Non-pigmented ciliary epithelial cell (primary cell): ENCODE measurements around the gene ABO.
"Not testable (repeated sequence)": the region's sequence is repeated elsewhere in the genome, so short reads cannot be mapped to it uniquely, and the experiment has no call there.

ENCODE experiments used
- DNase-seq: peaks from one replicate; pipeline ENCODE4 v3.0.0-alpha.2; 2010; ENCODE audit warnings: low read depth

Gene ABO

GRCh38 chr9:133262226-133262625 lies 12.8 kb downstream of the ABO start:
- DNase-seq, result no peak

GRCh38 chr9:133261753-133262120 lies 13.3 kb downstream of the ABO start:
- no peak for DNase-seq

DNA sequence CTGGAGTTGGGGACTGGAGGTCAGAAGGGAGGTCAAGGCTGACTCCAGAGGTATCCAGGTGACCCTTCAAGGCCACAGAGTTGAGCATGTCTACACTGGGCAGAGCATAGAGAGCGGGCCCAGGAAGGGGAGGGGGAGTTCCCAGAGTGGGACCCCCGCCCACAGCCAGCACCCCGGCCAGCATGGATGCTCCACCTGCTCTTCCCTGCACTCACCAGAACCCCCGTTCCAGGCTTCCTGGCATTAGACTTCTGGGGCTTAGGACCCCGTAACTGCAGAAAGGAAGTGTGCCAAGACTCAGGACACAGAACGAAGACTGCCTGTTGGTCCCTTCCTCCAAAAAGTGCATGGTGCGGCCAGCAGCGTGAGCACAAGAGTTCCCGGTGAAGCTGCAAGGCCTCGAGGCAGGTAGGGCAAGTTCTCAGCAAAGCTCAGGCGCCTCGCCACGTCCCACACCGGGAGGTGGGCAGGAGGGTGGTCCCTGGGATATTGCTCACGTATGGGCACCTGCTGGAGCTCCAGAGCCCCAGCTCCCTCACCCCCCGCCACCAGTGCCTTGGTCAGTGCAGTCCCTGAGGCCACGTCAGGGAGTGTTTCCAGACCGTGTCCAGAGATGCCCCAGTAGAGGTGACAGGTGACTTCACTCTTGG lies 13.8 kb downstream of the ABO start:
- no peak for DNase-seq

- no peak for DNase-seq
These were observed 14.5 kb downstream of the ABO start for GRCh38 chr9:133260334-133261102.

GRCh38 chr9:133258061-133259015 lies 16.7 kb downstream of the ABO start:
- DNase-seq, result no peak

- DNase-seq, result no peak
These were observed 17.5 kb downstream of the ABO start for GRCh38 chr9:133257465-133257956.

DNA sequence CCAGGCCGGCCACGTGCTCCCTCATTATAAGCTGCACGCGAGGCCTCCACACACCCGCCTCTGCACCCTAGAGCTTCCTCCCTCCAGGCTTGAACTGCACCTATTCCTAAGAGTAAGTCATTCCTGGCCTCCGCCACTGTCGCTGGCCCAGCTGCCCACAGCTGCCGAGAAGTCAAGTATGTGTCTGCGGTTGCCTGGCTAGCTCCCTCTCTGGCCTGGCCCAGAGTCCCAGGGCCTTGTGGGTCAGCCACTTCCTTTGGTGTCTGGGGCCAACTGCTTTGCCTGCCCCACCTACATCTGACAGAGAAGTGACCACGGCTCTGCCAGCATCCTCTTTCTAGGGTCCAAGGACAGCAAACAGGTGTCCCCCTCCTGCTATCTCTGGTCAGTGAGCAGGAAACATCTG lies 18.3 kb downstream of the ABO start:
- no peak for DNase-seq

DNA sequence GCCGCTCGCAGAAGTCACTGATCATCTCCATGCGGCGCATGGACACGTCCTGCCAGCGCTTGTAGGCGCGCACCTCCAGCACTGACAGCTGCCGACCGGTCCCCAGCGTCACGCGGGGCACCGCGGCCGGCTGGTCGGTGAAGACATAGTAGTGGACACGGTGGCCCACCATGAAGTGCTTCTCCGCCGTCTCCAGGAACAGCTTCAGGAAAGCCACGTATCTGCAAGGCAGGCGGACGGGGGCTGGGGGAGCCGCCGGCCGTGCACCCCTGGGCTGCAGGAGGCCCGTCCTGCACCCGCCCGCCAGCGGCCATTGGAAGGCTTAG lies 18.9 kb downstream of the ABO start:
- DNase-seq, result no peak

GRCh38 chr9:133255371-133256135 lies 19.4 kb downstream of the ABO start:
- DNase-seq, result no peak

GRCh38 chr9:133254471-133254870 lies 20.5 kb downstream of the ABO start:
- no peak for DNase-seq

- no peak for DNase-seq
These were observed 21.7 kb downstream of the ABO start for GRCh38 chr9:133253268-133253667.

DNA sequence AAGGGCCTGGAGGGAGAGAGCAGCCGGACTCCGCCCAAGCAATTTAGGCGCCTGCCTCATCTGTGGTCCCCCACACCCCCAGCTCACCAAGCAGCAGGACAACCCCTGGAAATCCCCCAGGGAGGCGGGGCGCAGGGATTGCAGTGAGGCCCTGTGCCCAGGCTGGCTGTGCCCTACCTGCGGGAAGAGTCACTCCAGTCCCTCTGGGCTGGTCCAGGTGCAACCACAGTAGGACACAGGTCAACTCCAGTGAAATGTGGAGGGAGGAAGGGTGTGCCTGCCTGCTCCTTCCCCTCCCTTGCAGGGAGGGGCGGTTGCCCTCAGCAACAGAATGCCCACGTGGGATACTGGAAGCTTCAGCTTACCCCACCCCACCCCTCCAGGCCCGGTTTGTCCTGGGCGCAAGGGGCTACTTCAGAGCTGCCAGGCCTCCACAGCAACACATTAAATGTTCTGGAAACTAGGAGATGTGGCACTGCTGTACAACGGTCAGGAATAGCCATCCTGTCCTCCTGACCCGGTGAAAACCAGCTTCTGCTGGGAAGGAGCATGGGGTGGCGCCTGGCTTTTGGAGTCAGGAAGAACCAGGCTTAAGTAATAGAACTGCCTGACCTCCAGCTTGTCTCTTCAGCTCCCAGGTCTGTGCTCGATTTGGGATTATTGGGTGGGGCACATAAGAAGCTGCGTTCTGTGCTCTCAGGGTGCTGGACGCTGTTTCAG lies 22.5 kb downstream of the ABO start:
- DNase-seq, result no peak

DNA sequence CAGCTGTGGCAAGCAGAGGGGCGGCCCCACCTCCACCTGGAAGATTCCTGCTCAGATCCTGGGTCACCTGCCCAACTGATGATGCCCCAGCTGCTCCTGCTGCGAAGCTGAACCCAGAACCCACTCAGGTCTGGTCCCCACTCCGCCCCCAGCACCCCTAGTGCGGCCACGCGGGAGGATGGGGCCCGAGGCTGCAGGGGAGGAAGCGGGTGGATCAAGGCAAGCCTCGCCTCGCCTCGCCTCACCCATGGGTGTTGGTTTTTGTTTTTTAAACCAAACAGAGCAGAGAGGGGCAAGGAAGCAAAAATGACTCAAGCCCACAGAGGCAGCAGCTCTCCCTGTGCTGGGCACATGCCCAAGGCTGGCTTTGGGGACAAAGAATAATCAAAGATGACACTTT lies 23.2 kb downstream of the ABO start:
- DNase-seq, result no peak

GRCh38 chr9:133251221-133251620 lies 23.8 kb downstream of the ABO start:
- DNase-seq, result not testable (repeated sequence)

- no peak for DNase-seq
These were observed 24.2 kb downstream of the ABO start for GRCh38 chr9:133250741-133251170.

GRCh38 chr9:133249337-133249736 lies 25.7 kb downstream of the ABO start:
- no peak for DNase-seq

DNA sequence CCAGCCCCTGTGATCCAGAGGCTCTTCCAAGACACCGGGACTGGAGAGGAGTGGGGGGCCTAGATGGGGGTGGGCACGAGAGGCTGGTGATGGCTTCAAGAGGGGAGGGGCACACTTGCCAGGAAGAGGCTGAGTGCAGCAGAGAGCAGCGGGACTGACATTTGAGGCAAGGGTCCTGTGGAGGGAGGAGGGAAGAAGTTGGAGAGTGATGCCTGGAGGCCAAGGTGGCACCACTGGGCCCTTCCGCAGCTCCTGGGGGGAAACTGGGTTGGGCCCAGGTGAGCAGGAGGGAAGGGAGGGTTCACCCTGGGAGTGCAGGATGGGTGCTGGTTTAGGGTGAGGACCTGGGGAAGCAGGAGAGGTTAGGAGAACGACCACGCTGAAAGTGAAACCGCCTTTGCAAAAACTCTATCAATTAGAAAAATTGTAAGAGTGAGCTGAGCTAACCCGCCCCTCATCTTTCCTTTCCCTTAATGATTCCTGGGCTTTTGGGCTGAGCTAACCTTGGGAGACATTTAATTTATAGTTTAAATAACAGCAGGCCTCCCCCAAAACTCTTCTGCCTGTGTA lies 26.2 kb downstream of the ABO start:
- no peak for DNase-seq

GRCh38 chr9:133247632-133248031 lies 27.4 kb downstream of the ABO start:
- no peak for DNase-seq

GRCh38 chr9:133246991-133247390 lies 28.0 kb downstream of the ABO start:
- DNase-seq, result no peak

DNA sequence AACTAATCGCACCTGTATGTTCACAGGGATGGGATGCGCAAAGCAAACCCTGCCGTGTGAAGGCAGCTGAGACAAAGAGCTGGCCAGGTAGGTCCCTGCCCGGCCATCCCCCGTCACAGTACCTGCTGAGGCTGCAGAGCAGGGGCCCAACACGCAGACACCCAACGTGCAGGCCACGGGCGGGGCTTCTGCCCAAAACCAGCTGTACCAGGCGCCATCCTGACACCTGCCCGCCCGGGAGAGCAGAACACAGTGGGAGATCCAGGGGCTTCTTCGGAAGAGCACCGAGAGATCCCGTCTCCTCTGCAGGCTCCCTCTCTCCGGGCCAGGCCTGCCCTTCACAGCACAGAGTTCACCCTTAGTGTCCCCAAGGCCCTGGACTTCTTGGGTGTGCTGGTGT lies 28.4 kb downstream of the ABO start:
- DNase-seq, result no peak

- DNase-seq, result no peak
These were observed 32.0 kb downstream of the ABO start for GRCh38 chr9:133242991-133243390.
